Heart left ventricle (tissue), 13 donors: Measurements from ENCODE around the gene NCBP2.

ENCODE experiments used
- CTCF ChIP-seq, 12 donors: fragments of 200-600 bp; sonication (generic) in 4 of 12; IDR thresholded peaks; one replicate each; pipeline versions ENCODE4 v1.5.0 to v1.8.0; 2018 to 2022; ENCODE audit warnings: antibody characterized with exemption in 12 of 12, mild to moderate bottlenecking in 5 of 12
- POLR2A ChIP-seq, 2 donors: fragments of 450-650 bp; IDR thresholded peaks; one replicate each; pipeline ENCODE4 v1.6.1; 2017; ENCODE audit warnings: antibody characterized with exemption in 2 of 2, mild to moderate bottlenecking in 2 of 2, moderate library complexity in 2 of 2
- donor health status: ischemic (EF 13 %, LVEDD 7.1; RV severe dilation, severe dysfunction).
- donor health status: DM: no; HTN: yes; CAD: no.
- donor health status: DM: no; HTN: no; CAD: no.
- donor health status: ischemic (EF 25% LVEDD 6.9; RV normal size, moderate dysfunction).
- donor health status: ischemic (EF 25% LVEDD 5.7; RV mildly dilated, moderate dysfunction).
- donor health status: ischemic (EF 35%, LVEDD 5.7; RV mildly dilated, moderate dysfunction).
- donor health status: nonischemic (EF 11% LVEDD 7.7; RV severe dilation, severe dysfunction).
- donor health status: DM: yes; HTN: yes; CAD: no.
- donor health status: PGD.
- donor health status: ischemic (EF 29% LVEDD 5.4; RV normal size, mild dysfunction).
- donor health status: nonischemic (EF 23%, LVEDD 6.1; RV moderate dilation, normal function).

DNA sequence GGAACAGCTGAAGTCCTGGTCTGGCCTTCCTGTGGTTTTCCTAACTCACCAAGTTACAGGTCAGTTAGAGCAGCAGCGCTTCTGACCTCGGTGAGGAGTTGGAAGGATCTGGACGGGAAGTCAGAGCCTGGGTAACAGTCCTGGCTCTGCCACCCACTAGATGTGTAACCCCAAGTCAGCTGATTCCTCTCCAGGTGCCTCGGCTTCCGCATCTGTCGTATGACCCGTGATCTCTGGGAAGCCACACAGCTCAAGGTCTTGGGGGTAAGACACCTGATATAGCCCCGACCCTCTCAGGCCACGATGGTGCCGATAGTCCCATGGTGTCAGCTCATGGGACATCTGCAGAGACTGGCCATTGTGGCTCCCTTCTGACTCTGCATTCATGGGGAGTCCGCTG is 34.6 kb upstream of the NCBP2 start:
- TF ChIP-seq CTCF (IDR thresholded peaks at IDR 0.05): no peak
- TF ChIP-seq POLR2A (IDR thresholded peaks at IDR 0.05): no peak
